Panc1 (cell line): Measurements from ENCODE around the gene ZNF665. TPM values are rescaled to one million over a fixed set of nuclear protein-coding genes. Genes with fewer than 3 reads are reported as not detected.
A peak's percentile ranks its signal among the peaks of the same experiment; 100 is the strongest.

Experiments
- ATAC-seq: fragments of 200-7000 bp; cut with Tn5 transposase; 2 replicates; pipeline ENCODE4 v1.9.1; 2020; ENCODE audit warnings: mild to moderate bottlenecking, moderate library complexity
- BruUV-seq: library from RNA; stranded (reverse); fragments of 400-500 nt; replicated peaks from 2 replicates; lab custom pipeline; 2021; lab: Mats Ljungman, UMichigan
- CTCF ChIA-PET: fragments of 300-600 bp; sonication (Branson Sonifier 250); formaldehyde crosslinking; loops from one replicate; lab custom pipeline; 2022; ENCODE audit warnings: antibody characterized with exemption; lab: Charles Lee
- POLR2A ChIA-PET: fragments of 300-600 bp; sonication (Branson Sonifier 250); formaldehyde crosslinking; loops from one replicate; lab custom pipeline; 2022; ENCODE audit warnings: antibody characterized with exemption; lab: Charles Lee
- DNase-seq: peaks from one replicate; pipeline ENCODE4 v3.0.0-alpha.2; 2010; ENCODE audit warnings: low read depth, low spot score
- H3K27ac ChIP-seq: 2 replicates; pipeline ENCODE4 v1.5.1; 2011; ENCODE audit warnings: mild to moderate bottlenecking, low read length, inconsistent platforms
- H3K27me3 ChIP-seq: fragments of 200-500 bp; sonication (Bioruptor generic); 2 replicates; pipeline ENCODE4 v1.6.0; 2014; ENCODE audit warnings: low read length, inconsistent platforms; ENCODE audit not compliant: control insufficient read depth, insufficient read depth
- H3K36me3 ChIP-seq: fragments of 200-500 bp; sonication (Bioruptor generic); 2 replicates; pipeline ENCODE4 v1.5.1; 2014; ENCODE audit warnings: inconsistent platforms, mild to moderate bottlenecking, low read length, moderate library complexity; ENCODE audit not compliant: control insufficient read depth, insufficient read depth
- H3K4me1 ChIP-seq: 2 replicates; pipeline ENCODE4 v1.5.1; 2011; ENCODE audit warnings: inconsistent platforms, mild to moderate bottlenecking, low read length, moderate library complexity; ENCODE audit not compliant: control insufficient read depth, insufficient read depth
- H3K4me3 ChIP-seq, 2 experiments: 2 replicates each; pipeline ENCODE4 v1.5.1; 2011 to 2012; ENCODE audit warnings: low read depth in 2 of 2, low read length in 2 of 2, mild to moderate bottlenecking in 2 of 2, inconsistent platforms in 1 of 2, moderate library complexity in 1 of 2
- H3K9me3 ChIP-seq: fragments of 200-500 bp; sonication (Bioruptor generic); 2 replicates; pipeline ENCODE4 v1.5.1; 2014; ENCODE audit warnings: low read depth, mild to moderate bottlenecking, inconsistent platforms, low read length, moderate library complexity; ENCODE audit not compliant: control insufficient read depth, insufficient read depth
- POLR2AphosphoS5 ChIP-seq: IDR thresholded peaks from 2 replicates; pipeline ENCODE4 v1.6.1; 2012; ENCODE audit warnings: mild to moderate bottlenecking, low read depth, low read length, moderate library complexity
- REST ChIP-seq, 2 experiments: IDR thresholded peaks; 2 replicates each; pipeline ENCODE4 v1.6.1; 2011 to 2012; ENCODE audit warnings: low read depth in 2 of 2, control low read depth in 1 of 2, low read length in 1 of 2, mild to moderate bottlenecking in 1 of 2, moderate library complexity in 1 of 2; ENCODE audit not compliant: insufficient read depth in 1 of 2
- SIN3A ChIP-seq: IDR thresholded peaks from 2 replicates; pipeline ENCODE4 v1.6.1; 2012; ENCODE audit warnings: low read depth, mild to moderate bottlenecking, low read length, moderate library complexity, borderline replicate concordance; ENCODE audit not compliant: insufficient read depth
- TCF7L2 ChIP-seq: IDR thresholded peaks from 2 replicates; pipeline ENCODE4 v1.6.1; 2011; ENCODE audit warnings: mild to moderate bottlenecking, low read depth, low read length, inconsistent platforms
- in situ Hi-C: cut with HindIII; loops from 2 replicates; pipeline ENCODE4 v1.10.0; 2016; ENCODE audit warnings: low sequenced_read_pairs, low pct_unique_long_range_greater_than_20kb
- intact Hi-C: fragments of 100-400 bp; cut with micrococcal nuclease; formaldehyde crosslinking; loops from one replicate; pipeline ENCODE4 v1.10.0; 2022; ENCODE audit not compliant: unreplicated experiment
- total RNA-seq: library from RNA; stranded (reverse); gene quantifications from one replicate; pipeline ENCODE4 v1.2.1, GENCODE V29; 2021; ENCODE audit not compliant: unreplicated experiment
- TF ChIP-seq, protein P1 (sequence below): fragments of 450-650 bp; IDR thresholded peaks from 2 replicates; pipeline ENCODE4 v1.5.1; 2017; ENCODE audit warnings: mild to moderate bottlenecking

Gene ZNF665
- total RNA-seq, 1 experiment from 2014 or later, result 7.0 TPM

DNA sequence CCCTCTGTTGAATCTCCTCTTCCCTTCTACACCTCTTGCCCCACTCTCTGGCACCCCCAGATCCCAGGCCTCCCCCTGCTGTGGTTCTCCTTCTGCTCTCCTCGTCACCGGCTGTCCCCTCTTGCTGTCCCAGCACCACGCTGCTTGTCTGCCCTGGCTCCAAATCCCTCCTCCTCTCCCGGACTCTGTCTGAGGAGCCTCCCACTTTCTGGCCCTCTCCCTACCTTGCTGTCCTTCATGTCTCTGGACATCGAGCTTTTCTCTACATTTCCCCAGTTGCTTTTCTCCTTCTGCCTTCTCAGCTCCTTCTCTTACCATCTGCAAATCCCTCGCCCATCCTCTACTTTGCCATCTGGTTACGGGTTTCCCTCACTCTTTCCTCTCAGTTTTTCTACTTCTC, 35.5 kb downstream of the ZNF665 start:
- TF ChIP-seq SIN3A (no peak), TCF7L2 (no peak), POLR2AphosphoS5 (no peak), REST (IDR thresholded peaks at IDR 0.05; ENCODE audit: insufficient read depth in 1 of 2, low read depth in 2 of 2, low read length in 1 of 2) (no peak)
- TF ChIP-seq, protein P1, sequence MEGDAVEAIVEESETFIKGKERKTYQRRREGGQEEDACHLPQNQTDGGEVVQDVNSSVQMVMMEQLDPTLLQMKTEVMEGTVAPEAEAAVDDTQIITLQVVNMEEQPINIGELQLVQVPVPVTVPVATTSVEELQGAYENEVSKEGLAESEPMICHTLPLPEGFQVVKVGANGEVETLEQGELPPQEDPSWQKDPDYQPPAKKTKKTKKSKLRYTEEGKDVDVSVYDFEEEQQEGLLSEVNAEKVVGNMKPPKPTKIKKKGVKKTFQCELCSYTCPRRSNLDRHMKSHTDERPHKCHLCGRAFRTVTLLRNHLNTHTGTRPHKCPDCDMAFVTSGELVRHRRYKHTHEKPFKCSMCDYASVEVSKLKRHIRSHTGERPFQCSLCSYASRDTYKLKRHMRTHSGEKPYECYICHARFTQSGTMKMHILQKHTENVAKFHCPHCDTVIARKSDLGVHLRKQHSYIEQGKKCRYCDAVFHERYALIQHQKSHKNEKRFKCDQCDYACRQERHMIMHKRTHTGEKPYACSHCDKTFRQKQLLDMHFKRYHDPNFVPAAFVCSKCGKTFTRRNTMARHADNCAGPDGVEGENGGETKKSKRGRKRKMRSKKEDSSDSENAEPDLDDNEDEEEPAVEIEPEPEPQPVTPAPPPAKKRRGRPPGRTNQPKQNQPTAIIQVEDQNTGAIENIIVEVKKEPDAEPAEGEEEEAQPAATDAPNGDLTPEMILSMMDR, result no peak
- no peaks in the 10 kb centered on the region for H3K36me3 ChIP-seq
- peak overlapping the region; percentile 75 for H3K27ac ChIP-seq
- ChIA-PET POLR2A (interaction anchor here (0.6 to 0.7 kb wide), 2 partner anchors 22 to 152 kb away, joined by 3 to 15 read pairs; no protein-coding TSS in a partner anchor), CTCF (no interaction called here)
- in situ Hi-C loops, result no loop called here
- H3K4me1 ChIP-seq, result peaks cover 5% of the 10 kb centered on the region; the same call in 1 of the 2 replicates
- H3K27me3 ChIP-seq, result no peaks in the 10 kb centered on the region
- DNase-seq (no peak), ATAC-seq (peak; percentile 69)
- intact Hi-C loops, result no loop called here
- peak overlapping the region; percentile 52 to 84 for H3K4me3 ChIP-seq
- H3K9me3 ChIP-seq, result peaks cover 26% of the 10 kb centered on the region; the same call in 1 of the 2 replicates
- TSS peak; percentile 84 for BruUV-seq

- in situ Hi-C loops (no loop called here), intact Hi-C loops (no loop called here)
- TF ChIP-seq POLR2AphosphoS5 (no peak), TCF7L2 (no peak), SIN3A (no peak), REST (IDR thresholded peaks at IDR 0.05; ENCODE audit: insufficient read depth in 1 of 2, low read depth in 2 of 2, low read length in 1 of 2) (no peak)
- TF ChIP-seq, protein P1, result no peak
- BruUV-seq, result no TSS peak
- Histone ChIP-seq H3K36me3 (no peaks in the 10 kb centered on the region), H3K27me3 (no peaks in the 10 kb centered on the region), H3K4me1 (peaks cover 5% of the 10 kb centered on the region; the same call in 1 of the 2 replicates), H3K4me3 (peak overlapping the region in 1 of 2 experiments; percentile 84; a peak in 1 of 4 replicates), H3K9me3 (peaks cover 26% of the 10 kb centered on the region; the same call in 1 of the 2 replicates), H3K27ac (no peak overlapping the region)
- ChIA-PET POLR2A (interaction anchor here (0.6 to 0.7 kb wide), 2 partner anchors 13 to 470 kb away, joined by 4 to 5 read pairs; no protein-coding TSS in a partner anchor), CTCF (no interaction called here)
- ATAC-seq (no peak), DNase-seq (no peak)
These were observed 36.3 kb downstream of the ZNF665 start for GRCh38 chr19:53156850-53157249.
